Measurements from ENCODE around the gene GRM2.
"Not testable (repeated sequence)": the region's sequence is repeated elsewhere in the genome, so short reads cannot be mapped to it uniquely, and the experiment has no call there.

GRM2 gene

DNA sequence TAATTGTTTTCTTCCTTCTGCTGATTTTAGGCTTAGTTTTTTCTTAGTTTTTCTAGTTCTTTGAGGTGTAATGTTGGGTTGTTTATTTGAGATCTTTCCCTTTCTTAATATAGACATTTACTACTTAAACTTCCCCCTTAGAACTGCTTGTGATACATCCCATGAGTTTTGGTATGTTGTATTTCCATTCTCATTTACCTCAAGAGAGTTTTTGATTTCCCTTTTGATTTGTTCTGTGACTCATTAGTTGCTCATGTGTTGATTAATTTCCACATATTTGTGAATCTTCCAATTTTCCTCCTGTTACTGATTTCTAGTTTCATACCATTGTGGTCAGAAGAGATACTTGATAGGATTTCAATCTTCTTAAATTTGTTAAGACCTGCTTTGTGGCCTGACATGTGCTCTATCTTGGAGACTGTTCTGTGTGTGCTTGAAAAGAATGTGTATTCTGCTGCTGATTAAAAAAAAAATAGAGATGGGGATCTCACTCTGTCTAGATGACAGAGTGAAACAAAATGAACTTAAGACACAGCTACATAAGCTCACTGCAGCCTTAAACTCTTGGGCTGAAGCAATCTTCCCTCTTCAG, 22.3 kb downstream of the GRM2 start:
- DNase-seq, result no peak

DNA sequence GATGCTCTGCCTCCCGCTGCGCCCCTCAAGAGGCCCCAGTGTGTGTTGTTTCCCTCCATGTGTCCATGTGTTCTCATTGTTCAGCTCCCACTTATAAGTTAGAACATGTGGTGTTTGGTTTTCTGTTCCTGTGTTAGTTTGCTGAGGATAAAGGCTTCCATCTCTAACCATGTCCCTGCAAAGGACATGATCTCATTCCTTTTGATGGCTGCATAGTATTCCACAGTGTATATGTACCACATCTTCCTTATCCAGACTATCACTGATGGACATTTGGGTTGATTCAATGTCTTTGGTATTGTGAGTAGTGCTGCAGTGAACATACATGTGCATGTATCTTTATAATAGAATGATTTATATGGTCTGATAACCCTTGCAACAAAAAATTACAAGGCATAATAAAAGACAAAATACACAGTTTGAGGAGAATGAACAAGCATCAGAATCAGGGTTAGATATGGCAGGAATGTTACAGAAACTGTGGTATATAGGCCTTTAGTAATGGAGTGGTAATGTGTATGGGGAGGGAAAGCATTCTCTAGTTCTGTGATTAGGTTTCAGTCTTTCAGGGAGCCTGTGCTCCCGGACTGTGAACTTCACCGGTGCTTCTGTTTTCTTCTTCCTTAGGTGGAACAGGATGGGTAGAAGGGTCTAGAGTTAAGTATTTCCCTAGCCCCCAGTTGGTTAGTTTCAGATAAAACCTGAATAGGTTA, 27.1 kb downstream of the GRM2 start:
- no peak for DNase-seq

DNA sequence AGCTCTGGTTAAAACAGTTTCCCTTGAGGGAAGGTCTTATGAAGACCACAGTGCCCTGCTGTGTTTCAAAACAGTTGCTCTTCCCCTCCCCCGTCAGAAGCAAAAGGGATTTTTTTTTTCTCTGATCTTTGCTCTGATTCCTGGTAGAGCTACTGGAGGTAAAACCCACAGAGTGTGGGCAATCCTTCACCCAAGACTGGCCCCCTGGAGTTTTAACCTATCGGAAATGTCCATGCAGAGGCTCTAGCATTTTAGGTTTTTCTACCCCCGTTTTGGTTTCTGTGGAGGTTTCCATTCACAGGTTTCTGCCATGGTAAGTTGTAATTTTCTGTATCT, 27.7 kb downstream of the GRM2 start:
- DNase-seq, result no peak

DNA sequence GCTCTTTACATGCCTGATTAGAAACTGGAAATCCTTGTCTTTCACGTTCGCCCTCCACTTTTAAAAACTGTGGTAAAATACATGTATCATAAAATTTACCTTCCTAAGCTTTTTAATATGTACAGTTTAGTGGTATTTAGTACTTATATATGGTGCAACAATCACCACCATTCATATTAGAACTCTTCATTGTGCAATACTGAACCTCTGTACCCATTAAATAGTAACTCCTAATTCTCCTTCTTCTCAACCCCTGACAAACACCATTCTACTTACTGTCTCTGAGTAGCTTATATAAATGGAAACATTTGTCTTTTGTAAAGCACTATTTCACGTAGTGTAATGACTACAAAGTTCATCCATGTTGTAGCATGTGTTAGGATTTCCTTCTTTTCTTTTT, 28.2 kb downstream of the GRM2 start:
- no peak for DNase-seq

DNA sequence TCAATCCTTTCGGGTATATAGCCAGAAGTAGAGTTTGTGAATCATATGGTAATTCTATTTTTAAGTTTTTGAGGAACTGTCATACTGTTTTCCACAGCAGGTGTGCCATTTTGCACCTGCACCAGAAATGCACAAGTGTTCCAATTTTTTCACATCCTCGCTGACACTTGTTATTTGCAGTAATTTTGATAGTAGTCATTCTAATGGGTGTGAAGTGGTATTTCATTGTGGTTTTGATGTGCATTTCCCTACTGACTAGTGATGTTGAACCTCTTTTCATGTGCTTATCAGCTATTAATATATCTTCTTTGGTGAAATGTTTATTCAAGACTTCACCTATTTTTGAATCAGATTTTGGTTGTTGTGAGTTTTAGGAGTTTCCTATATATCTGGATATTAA, 29.1 kb downstream of the GRM2 start:
- no peak for DNase-seq

DNA sequence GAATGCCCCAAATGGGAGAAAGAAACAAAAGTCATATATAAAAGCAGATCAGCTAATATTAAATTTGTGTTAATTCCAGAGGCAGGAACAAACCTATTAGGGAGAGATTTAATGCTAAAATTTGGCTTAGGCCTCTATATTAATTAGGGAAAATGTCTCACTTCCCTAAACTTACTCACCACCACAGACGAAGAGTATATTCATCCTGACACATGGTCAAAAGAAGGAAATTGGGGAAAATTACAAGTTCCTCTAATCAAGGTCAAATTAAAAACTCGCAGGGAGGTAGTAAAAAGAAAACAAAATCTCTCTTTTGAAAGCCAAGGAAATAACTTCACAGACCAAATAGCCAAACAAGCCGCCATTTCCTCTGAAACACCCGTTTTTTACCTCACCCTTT, 32.2 kb downstream of the GRM2 start:
- no peak for DNase-seq

DNA sequence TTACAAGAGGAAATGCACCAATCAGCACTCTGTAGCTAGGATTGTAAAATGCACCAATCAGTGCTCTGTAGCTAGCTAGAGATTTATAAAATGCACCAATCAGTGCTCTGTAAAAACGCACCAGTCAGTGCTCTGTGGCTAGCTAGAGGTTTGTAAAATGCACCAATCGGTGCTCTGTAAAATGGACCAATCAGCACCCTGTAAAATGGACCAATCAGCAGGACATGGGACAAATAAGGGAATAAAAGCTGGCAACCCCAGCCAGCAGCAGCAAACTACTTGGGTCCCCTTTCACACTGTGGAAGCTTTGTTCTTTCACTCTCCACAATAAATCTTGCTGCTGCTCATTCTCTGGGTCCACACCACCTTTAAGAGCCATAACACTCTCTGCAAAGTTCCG, 35.5 kb downstream of the GRM2 start:
- DNase-seq, result not testable (repeated sequence)

DNA sequence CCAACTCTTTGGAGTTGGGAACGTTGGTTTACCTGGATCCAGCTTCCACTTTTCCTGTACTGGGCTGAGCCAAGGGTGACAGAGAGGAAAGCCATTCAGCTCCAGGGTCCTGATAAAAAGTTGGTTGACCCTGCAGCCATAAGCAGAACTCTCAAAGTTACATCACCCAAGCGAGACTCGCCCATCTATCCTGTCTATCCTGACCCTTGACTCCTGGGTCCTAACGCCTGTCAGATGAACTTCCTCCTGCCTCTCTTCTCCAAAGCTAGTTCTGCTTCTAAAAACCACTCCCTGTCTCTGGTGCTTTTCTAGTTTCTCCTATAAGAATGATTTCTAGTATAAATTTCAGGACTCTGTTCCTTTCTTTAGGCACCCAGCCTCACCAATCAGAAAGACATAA, 36.1 kb downstream of the GRM2 start:
- not testable (repeated sequence) for DNase-seq

DNA sequence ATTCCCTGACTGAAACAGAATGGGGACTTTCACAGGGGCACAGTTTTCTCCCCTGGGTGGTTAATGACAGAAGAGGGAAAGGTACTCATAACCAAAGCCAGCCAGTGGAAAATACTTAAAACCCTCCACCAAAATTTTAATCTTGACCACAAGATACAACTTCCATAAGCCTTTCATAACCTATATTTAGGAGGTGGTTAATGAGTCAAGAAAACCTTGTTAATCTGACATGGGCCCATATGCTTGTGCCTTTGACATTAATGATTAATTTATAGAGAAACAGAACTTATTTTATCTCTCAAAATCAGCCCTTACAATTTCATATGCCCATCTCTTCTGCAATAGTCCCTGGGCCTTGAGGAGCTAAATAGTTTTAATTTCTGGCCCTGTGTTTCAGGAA, 41.0 kb downstream of the GRM2 start:
- DNase-seq, result no peak

DNA sequence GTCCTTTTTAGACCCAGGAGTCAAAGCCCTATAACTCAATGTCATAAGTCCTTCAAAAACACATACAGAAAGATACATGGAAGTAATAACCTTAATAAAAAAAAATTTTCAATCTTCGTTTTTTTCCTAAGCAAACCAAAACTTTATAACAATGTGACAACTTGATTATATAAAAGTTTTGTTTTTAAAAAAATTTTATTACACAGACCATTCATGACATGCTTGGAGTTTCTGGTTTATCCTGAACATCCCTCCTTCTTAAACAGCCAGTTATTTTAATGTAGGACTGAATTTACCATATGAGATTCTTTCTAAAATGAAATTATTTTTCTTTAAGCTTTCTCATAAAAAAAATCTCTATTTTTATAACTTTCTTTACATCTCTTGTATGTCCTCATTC, 41.5 kb downstream of the GRM2 start:
- DNase-seq, result no peak

DNA sequence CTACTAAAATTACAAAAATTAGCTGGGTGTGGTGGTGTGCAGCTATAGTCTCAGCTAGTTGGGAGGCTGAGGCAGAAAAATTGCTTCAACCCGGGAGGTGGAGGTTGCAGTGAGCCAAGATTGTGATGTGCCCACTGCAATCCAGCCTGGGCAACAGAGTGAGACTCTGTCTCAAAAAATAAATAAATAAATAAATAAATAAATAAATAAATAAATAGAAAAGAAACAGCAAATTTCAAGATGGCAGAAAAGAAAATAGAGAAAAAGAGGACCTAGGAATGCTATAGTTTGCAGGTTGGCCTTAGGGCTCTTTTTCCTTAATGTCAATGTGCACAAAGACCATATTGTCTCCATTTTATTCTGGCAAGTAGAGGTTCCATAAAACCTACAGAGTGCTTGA, 44.0 kb downstream of the GRM2 start:
- no peak for DNase-seq

DNA sequence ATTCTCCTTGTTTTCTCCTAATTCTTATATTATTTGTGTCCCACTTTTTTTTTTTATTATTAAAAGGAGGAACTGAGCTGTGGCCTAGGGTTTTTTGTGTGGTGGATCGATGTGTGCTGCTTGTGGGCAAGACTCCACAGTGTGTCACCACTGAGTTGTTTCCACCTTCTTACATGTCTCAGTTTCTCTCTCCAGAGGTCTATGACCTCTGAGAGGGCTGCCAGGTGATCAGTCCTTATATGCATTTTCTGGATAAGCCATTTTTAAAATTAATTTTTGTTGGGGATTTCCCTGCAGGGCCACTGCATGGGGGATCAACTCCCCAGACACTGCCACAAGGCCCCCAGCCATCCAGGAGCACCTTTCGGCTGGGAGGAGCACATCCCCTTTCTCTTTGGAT, 44.4 kb downstream of the GRM2 start:
- DNase-seq, result no peak

DNA sequence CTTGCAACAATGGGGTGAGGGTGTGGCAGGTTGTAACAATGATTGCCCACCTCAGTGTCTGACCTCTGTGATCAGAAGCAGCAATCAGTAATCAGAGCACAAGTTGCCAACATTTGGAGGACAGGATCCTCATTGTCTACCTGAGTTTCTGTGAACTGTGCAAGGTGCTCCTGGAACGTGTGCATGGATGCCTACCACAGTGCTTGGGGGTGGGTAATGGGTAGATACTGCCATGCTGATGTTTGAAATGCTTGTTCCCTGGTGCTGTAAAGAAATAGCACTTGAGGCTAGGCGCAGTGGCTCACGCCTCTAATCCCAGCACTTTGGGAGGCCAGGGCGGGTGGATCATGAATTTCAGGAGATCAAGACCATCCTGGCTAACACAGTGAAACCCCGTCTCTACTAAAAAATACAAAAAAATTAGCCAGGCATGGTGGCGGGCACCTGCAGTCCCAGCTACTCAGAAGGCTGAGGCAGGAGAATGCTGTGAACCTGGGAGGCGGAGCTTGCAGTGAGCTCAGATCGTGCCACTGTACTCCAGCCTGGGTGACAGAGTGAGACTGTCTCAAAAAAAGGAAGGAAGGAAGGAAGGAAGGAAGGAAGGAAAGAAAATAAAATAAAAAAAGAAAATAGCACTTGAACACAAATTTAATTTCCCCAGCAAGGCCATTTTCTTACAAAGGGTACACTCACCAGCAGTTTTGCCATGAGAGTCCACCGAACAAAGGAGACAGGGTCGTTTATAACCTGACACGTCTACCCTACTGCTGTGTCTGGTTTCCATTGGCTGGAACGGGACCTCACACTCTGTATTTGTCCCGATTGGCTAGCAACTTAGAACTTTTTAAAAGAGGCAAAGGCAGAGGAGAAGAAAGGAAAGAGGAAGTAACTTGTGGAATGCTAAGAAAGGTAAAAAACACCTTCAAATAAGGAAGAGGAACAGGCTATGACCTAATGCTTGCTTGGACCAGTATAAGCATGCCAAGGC, 47.2 kb downstream of the GRM2 start:
- DNase-seq, result not testable (repeated sequence)

DNA sequence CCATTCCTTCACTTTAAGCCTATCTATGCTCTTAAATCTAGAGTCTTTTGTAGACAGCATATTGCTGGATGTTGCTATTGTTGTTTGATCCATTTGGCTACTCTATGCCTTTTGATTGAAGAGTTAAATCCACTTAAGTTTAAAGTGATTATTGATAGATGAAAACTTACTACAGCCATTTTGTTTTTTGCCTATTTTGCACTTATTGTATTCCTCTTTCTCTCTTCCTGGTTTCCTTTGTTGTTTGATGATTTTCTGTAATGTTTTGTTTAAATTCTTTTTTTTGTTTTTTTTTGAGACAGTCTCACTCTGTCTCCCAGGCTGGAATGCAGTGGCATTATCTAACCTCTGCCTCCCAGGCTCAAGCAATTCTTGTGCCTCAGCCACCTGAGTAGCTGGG, 52.3 kb downstream of the GRM2 start:
- no peak for DNase-seq

Measured in NCI-H187 treated with DMSO at 0.1 percent for 48 hours (cell line).